NOMO-1 treated with DMSO at 0.1 percent for 48 hours (cell line): ENCODE results near the gene FAM83C.

Source experiments
- DNase-seq: peaks from one replicate; lab custom pipeline; 2025; ENCODE audit not compliant: unreplicated experiment; lab: John Stamatoyannopoulos, UW

The FAM83C gene

DNA sequence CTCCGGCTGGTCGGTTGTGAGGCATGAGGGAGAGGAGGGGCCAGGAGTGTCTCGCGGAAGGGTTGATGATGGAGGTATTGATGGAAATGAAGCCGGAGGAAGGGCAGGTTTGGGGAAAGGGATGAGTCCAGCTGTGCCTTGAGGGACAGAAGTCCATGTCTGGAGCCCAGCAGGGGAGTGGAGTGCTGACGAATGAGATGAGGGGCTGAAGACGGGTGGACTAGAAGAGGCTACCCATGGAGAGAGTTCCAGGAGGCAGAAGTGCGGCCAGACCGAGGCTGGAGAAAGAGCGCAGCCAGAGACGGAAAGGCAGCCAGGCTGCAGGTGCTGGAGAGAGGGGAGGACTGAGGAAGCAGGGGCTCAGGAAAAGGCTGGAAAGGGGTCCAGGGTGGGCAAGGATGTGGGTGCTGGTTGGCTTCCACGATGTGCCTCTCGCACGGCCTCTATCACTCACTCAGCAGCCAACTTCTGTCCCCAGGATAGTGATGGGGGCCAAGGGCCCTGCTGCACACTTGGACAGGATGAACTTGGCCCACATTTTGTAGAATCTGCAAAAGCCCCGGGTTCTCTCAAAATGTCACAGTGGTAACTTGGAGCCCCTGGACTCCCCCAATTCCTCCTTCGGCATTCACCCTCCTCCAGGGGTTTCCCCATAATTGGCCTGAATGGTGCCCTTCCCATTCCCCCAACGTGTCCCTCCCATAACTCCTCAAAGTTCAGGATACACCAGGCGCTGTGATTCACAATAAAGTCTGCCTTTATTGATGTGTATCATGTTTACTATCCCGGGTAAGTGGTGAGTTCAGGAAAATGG lies 7.0 kb downstream of the FAM83C start:
- DNase-seq = no peak

DNA sequence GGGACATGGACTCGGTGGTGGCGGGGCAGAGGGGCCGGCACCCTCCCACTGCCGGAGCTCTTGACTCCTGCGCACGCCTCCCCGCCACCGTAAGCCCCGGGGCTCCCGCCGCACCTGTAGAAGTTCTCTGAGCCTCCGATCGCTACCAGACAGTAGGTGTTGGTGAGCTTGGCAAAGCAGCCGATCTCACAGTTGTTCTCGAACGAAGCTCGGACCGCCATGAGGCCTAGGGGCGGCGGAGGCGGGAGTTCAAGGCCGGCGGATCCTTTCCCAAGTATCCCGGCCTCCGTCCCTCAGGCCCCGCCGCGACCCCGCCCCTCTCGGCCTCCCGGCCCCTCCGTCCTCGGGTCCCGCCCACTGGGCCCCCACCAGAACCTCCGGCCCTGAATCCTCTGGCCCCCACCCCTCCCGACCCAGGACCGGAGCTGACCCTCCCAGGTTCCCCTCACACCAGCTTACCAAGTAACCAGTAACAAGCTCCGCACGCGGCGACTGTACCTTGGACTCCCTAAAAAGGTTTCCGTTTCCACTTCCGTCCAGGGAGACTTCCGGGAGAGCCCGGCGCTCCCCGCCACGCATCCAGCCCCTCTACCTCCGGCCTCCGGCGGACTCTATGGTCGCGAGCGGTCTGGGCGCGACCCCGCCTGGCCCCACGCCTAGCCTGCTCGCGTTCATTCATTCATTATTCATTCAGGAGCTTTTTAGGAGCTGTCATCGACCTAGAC lies 7.8 kb downstream of the FAM83C start, which contains the start of gene EIF6:
EIF6 (minus strand) TSS at position 506 of the 725 bp plus-strand sequence; CDS start at position 221, 285 bp downstream.
- DNase-seq = peak; percentile 86

DNA sequence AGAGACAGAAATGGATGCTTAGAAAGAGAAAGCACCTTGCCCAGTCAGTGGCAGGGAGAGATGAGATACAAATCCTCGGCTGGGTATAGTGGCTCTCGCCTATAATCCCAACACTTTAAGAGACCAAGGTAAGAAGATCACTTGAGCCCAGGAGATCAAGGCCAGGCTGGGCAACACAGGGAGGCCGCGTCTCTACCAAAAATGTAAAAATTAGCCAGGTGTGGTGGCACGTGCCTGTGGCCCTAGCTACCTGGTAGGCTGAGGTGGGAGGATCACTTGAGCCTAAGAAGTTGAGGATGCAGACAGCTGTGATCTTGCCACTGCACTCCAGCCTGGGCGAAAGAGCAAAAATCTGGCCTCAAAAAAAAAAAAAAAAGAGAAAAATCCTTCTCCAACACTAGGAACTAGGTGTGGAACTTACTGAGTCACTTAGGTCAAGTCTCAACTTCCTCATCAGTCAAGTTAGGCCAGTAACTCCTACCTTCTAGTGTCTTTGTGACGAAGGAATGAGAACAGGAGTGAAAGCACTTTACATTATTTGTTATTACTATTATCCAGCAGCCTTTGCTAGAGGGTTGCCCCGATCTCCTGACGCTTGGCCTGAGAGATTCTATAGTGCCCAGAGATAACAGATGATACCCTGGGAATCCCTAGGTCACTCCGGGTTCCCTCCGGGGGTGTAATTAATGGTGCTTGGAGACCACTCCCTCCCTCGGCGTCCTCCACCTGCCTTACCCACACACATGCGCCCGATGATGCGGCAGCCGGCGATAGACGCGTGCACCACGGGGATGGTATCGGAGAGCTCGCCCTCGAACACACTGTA lies 8.6 kb downstream of the FAM83C start:
- DNase-seq = peak; percentile 58

DNA sequence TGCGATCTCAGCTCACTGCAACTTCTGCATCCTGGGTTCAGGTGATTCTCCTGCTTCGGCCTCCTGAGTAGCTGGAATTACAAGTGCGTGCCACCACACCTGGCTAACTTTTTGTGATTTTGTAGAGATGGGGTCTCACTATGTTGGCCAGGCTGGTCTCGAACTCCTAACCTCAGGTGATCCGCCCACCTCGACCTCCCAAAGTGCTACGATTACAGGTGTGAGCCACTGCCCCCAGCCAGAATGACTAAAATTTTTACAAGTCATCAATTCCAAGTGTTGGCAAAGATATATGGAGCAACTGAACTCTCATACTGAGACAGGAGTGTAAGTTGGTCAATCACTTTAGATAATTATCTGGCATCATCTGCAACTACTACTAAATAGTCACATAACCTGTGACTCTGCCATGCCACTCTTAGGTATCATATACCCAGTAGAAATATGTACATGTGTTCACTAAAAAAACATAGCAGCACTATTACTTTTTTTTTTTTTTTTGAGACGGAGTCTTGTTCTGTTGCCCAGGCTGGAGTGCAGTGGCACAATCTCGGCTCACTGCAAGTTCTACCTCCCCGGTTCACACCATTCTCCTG lies 10.6 kb downstream of the FAM83C start:
- no peak for DNase-seq

DNA sequence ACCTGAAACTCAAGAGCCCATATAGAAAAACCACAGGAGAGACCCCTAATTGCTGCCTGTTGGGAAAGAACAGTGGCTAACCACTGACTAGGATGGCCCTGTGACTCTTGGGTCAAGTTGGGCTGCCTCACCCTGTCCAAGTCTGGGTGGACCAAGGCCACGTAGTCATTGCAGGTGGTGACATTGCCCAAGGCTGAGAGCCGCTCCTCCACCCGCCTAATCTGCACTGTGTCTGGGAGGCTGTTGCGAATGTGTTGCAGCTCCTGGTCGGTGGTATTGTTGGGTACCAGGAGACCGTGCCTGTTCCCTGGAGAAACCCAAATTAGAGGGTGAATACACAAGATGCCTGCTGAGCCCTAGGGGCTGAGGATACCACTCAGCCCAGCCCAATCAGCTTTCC lies 11.7 kb downstream of the FAM83C start:
- no peak for DNase-seq

DNA sequence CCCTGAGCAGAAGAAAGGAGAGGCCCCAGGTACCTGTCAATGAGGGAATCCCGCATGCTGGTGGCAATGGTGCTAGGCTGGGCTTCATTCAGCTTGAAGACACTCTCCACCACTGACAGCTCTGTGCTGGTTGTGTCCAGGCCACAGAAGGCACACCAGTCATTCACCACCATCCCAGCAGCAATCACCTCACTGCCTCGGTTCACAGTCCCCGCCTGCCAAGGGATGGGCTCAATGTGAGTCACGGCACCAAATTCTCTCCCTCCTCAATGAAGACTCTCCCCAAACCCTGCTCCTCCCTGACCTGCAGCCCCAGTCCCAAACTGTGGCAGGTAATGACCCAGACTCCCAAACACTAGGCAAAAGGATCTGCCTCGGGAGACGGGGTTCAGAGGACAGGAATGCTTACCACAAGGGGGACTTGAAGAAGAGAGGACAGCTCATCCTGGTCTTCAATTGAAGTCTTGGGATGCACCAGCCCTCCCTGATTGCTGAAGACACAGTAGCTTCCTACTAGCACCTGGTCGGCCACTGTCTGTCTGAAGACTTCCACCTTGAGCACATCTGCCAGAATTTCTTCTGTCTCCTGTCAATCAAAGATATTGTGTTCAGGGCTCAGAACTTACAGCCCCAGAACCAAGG lies 12.6 kb downstream of the FAM83C start:
- no peak for DNase-seq

DNA sequence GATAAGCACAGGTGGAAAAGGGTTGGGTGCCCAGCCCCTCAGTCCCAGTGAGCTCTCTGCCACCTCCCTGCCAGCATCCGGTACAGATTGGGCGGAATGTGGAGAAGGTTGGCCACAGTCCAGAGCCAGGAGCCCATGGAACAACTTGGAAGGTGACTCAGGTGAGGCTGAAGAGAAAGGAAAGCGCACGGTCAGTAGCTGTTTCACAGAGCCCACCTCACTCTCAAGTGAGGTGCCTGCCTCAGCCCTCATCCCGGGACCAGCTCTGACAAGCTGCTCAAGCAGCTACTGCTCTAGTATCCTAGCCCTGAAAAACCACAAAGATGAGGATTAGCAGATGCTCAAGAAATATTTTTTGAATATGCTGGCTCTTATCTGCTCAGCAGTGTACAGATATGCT lies 13.2 kb downstream of the FAM83C start:
- DNase-seq = no peak

DNA sequence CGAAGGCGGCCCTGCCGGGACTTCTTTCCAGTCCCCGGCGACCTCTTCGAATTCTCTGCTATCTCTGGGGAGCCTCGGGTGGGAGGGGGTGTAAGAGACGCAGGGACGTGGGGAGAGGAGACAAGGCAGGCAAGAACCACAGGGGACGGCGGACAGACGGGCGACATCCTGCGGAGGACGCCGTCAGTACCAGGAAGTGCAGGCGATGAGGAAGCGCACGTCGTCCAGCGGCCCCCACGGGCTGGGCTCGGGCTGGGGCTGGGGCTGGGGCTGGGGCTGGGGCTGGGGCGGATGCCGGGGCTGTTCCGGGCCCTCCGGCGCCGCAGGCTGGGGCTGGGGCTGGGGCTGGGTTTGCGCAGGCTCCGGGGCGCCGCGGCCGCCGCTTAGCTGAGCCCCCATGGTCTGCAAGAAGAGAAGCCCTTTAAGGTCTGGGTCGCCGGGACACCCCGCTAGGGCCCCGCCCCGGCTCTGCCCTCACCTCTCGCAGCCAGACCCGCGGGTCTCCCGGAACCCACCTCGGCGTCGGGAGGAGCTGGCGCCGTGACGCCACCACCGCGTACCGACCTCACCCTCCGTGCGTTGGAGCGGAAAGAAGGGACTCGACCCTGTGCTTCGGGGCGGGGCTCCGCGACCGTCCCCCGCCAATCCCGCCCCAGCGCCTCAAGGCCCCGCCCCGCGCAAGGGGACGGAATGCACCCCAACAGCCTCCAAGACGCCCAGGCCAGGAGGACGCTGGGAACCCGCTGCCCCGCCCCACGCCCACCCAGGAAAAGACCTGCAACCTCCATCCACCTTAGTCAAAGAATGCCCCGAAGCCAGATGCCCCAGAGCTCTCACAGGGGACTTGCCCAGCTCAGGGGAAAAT lies 14.5 kb downstream of the FAM83C start, which contains the start of gene MMP24OS:
MMP24OS (minus strand) TSS at position 592 of the 865 bp plus-strand sequence; CDS start at position 399, 193 bp downstream.
- DNase-seq = peak; percentile 86

DNA sequence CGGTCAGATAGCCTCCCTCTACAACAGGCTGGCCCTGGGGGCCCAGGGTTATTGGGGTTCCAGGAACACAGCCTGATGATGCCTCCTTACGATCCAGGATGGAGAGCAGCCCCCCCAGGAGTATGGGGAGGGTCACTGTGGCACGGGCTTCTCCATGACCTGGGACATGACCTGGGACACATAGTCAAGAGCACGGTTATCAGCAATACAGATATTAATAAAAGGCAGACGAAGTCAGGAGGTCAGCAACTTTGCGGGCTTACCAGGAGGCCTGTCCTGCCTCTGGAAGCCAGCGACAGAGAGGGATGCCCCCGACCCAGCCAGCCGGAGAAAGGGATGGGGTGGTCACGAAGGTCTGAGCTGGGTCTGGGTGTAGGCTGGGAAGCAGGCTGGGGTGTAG lies 15.1 kb downstream of the FAM83C start:
- DNase-seq = no peak

DNA sequence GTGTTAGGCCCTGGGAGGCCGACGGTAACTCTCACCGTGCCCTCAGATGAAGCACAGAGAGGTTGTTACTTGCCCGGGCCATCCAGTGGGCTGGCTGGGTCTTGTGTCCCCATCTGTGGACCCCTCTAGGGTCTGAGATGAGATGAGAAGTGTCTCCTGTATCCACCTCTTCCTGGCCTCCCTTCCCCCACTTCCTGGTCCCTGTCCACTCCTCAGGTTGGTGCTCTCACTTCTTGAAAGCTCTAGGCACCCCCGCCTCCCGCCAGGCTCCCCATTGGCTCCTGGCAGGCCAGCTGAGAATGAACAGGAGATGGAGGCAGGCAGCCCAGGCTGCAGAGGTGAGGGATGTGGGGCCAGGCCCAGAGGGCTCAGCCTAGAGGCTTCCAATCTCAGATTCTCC lies 15.8 kb downstream of the FAM83C start:
- no peak for DNase-seq

DNA sequence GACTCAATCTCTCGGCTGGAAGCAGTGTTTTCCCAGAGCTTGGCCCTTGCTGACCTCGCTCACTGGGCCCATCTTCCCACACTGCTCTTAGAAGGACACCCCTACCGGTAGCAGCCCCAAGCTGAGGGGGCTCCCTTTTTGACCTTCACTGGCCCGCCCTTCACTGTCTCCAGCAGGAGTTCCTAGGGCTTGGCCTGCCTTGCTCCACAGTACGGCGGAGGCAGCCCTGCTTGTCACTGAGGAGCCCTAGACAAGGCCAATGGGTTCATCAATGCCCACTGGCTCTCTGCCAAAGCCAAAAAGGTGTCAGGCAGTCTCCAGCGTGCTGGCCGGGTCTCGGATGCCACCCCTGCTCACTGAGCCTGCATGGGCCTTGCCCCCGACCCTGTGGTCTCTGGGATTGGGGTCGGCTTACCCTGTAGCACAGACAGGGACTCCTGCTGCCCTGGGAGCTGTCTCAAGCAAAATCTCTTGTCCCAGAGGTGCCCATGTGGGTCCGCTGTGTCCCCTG lies 16.4 kb downstream of the FAM83C start:
- DNase-seq = no peak

DNA sequence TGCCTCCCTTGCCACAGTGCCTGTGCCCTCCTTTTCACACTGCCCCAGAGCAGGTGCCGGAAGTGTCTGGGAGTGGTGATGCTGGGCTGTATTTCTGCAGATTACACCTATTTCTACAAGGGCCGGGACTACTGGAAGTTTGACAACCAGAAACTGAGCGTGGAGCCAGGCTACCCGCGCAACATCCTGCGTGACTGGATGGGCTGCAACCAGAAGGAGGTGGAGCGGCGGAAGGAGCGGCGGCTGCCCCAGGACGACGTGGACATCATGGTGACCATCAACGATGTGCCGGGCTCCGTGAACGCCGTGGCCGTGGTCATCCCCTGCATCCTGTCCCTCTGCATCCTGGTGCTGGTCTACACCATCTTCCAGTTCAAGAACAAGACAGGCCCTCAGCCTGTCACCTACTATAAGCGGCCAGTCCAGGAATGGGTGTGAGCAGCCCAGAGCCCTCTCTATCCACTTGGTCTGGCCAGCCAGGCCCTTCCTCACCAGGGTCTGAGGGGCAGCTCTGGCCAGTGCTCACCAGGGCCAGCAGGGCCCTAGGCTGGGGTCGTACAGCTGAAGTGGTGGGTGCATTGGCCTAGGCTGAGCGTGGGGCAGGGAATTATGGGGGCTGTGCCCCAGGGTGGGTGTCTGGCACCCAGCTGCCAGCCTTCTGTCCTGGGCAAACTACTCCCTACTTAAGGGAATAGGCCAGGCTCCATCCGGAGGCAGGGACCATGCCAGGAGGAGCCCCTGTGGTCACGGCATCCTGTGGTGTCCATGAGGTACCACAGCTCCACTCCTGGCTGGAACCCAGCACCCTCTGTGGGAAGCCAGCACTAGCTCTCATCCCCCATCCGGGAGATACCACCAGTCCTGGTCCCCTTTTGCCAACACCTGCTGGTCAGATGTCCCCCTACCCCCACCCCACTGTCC lies 17.8 kb downstream of the FAM83C start:
- no peak for DNase-seq

DNA sequence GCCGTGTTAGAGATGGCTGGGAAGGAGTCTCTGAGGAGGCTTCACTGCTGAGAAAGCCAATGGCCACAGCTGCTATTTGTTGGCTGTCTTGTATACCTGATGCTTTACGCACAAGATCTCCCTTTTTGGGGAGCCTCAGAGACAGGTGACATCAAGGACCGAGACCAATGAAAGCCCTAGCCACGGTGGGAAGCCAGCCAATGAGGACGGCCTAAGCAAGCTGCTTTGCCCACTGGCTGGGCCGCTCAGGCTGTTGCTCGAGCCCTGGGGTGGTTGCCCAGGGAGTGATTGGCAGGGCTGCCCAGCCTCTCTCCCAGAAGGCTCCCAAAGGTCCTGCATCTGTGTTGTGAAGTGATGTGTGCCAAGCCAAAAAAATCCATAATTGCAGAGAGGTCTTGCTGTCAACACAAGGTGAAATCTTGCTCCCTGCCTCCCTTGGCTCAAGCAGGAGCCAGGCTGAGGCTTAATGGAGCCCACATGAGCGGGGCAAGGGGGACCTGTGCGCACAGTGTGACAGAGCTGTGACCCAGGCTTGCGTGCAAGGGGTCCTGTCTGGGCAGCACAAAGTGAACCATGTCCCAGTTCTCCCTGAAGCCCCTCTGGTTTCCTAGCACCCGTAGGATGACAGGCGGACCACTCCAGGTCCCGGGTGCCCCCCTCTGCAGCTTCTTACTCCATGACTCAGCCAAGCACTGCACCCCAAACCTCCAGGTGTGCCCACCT lies 18.6 kb downstream of the FAM83C start:
- DNase-seq = no peak

DNA sequence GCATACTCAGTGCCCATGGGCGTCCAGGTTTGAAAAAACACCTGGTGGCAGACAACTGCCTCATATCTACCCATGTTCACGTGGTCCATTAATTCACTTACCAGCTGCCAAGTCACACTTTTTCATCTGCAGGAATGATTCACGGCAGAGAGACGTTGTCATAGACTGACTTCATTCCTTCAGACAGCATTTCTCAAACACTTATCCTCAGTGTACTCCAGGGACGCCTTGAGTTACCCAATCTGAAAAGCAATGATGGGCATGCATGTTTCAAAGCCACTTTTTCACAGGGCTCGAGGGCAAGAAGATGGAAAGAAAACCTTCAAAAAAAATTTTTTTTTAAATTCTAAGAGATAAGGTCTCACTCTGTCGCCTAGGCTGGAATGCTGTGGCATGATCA lies 20.3 kb downstream of the FAM83C start:
- no peak for DNase-seq

DNA sequence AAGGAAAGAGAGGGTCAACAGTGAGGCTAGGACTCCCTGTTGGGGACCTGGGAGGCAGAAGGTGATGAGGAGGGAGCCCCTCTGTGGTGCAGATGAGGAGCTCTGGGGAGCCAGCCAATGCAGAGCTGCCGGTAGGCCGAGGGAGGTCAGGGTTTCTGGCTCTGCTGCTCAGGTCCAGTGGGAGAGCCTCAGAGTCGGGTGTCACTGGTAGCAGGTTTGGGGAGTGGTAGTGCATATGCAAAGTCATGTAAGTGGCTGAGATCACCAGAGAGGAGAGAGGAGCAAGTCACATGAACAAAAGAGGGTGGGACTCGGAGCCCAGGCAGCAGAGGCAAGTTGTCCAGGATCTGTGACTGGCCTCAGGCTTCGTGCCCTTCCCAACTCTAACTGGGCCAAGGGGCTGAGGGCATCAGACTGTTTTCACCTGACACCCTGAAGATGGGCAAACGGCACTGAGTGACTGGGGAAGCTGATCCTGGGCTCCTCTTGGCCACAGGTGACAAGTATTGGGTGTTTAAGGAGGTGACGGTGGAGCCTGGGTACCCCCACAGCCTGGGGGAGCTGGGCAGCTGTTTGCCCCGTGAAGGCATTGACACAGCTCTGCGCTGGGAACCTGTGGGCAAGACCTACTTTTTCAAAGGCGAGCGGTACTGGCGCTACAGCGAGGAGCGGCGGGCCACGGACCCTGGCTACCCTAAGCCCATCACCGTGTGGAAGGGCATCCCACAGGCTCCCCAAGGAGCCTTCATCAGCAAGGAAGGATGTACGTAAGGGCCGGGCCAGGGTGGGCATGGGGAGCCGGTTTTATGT lies 20.9 kb downstream of the FAM83C start:
- DNase-seq = no peak

DNA sequence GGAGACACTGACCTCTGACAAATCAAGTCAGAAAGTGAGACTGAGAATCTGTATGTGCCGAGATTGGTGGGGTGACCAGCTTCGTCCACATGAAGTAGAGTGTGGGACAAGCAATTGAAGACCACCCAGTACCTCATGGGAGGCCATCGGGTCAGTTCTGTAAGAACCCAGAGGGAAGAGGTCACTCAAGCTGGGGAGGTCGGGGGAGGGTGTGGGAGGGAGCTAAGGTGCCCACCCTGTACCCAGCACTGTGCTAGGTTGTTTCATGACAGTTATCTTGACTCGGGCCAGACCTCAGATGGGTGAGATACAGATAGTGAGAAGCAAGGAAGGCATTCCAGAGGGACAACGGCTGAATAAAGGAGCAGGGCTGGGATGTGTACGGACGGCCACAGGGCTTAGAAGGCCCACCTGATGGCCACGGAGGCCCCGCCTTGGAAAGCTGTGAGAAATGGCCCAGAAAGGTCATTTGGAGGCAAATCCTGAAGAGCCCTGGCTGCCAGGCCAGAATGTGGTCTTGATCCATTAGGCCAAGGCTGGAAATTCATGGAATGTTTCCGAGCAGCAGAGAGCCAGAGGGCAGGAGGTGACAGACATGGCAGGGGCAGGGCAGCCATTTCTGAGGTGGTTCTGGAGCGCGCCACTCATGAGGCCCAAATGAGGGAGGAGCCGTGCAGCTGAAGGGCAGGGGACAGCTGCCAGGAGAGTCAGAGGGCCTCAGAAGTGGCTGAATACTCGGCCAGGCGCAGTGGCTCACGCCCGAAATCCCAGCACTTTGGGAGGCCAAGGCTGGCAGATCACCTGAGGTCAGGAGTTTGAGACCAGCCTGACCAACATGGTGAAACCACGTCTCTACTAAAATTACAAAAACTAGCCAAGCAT lies 22.0 kb downstream of the FAM83C start:
- no peak for DNase-seq
